ENCODE measurements around the gene TWSG1. TPM values are rescaled to one million over a fixed set of nuclear protein-coding genes. Genes with fewer than 3 reads are reported as not detected.
"Not testable (repeated sequence)": the region's sequence is repeated elsewhere in the genome, so short reads cannot be mapped to it uniquely, and the experiment has no call there.

The TWSG1 gene
- polyA plus RNA-seq, 4 donors = 2.4 to 20.6 (median 6.3) TPM

DNA sequence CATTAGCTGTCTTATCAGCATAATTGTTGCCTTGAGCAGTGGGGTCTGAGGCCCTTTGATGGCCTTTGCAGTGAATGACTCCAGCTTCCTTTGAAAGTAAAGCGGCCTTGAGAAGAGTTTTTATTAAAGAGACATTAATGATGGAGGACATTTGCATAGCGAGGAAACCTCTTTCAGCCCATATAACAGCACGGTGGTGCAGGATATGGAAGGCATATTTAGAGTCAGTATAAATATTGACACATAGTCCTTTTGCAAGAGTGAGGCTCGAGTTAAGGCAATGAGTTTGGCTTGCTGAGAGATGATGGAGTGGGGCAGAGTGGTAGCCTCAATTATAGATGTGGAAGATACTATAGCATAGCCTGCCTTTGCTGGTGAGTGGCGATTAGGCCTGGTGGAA is 89.7 kb downstream of the TWSG1 start:
- H3K36me3 ChIP-seq (ENCODE audit: control insufficient read depth in 3 of 3, insufficient read depth in 2 of 3, low read depth in 1 of 3, low read length in 3 of 3); H3K27ac ChIP-seq (ENCODE audit: low read depth in 1 of 3, low read length in 2 of 3); H3K27me3 ChIP-seq (ENCODE audit: control insufficient read depth in 3 of 3, insufficient read depth in 3 of 3, low read length in 3 of 3); FAIRE-seq; H3K4me3 ChIP-seq (ENCODE audit: low read depth in 1 of 3, low read length in 3 of 3); H3K4me1 ChIP-seq (ENCODE audit: control insufficient read depth in 3 of 3, insufficient read depth in 2 of 3, low read depth in 1 of 3, low read length in 2 of 3); DNase-seq: not testable (repeated sequence)
- WGBS, 3 donors = 82 to 87% (median 84%) methylated on average over 5 of the region's 5 CpGs
- H3K9me3 ChIP-seq (ENCODE audit: control insufficient read depth in 2 of 2, insufficient read depth in 1 of 2, low read depth in 1 of 2, low read length in 1 of 2) = peaks cover 0 to 12% of the 10 kb centered on the region in 2 donors

DNA sequence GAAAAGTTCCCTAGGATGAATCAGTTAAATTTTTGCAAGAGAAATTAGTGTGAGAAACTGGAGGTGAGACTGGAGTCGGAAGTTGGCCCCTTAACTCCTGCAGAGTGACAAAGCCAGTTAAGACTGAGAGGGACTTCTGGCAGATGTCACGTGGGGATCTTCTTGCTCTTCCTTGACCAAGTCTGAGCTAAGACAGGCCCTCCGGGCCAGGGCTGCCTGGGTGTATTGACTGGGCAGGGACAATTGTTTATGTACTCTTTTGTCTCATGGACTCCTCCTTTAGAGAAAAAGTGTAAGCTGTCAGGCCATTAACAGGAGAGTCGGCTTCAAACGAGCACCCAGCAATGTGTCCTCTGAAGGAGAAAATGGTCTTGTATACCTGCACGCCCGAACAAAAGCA is 92.2 kb downstream of the TWSG1 start:
- Histone ChIP-seq H3K27me3 (ENCODE audit: control insufficient read depth in 3 of 3, insufficient read depth in 3 of 3, low read length in 3 of 3) (no peaks in the 10 kb centered on the region), H3K36me3 (ENCODE audit: control insufficient read depth in 3 of 3, insufficient read depth in 2 of 3, low read depth in 1 of 3, low read length in 3 of 3) (no peaks in the 10 kb centered on the region), H3K4me1 (ENCODE audit: control insufficient read depth in 3 of 3, insufficient read depth in 2 of 3, low read depth in 1 of 3, low read length in 2 of 3) (no peaks in the 10 kb centered on the region), H3K4me3 (ENCODE audit: low read depth in 1 of 3, low read length in 3 of 3) (no peak overlapping the region), H3K9me3 (ENCODE audit: control insufficient read depth in 2 of 2, insufficient read depth in 1 of 2, low read depth in 1 of 2, low read length in 1 of 2) (peaks cover 0 to 12% of the 10 kb centered on the region in 2 donors), H3K27ac (ENCODE audit: low read depth in 1 of 3, low read length in 2 of 3) (no peak overlapping the region)
- 87 to 91% (median 89%) methylated on average over 7 of the region's 7 CpGs for WGBS, 3 donors
- DNase-seq (no peak), FAIRE-seq (no peak)

DNA sequence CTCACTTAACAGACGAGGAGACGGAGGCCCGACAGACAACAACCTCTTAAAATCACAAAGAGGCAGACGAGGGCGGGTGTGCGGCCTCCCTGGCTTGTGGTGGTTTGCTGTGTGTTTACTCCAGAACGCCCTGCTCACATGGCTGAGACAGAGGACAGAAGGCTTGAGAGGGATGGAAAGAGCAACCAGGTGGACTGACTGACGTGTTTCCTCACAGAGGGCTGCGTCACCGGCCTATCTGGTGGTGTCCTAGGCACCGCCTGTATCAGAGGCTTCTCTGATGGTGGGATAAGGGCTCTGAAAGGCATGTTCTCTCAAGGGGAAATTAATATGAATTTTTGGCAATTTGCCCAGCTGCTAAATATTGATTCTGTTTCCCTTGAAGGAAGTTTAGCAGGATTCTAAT is 93.7 kb downstream of the TWSG1 start:
- Histone ChIP-seq H3K4me3 (ENCODE audit: low read depth in 1 of 3, low read length in 3 of 3) (no peak overlapping the region), H3K4me1 (ENCODE audit: control insufficient read depth in 3 of 3, insufficient read depth in 2 of 3, low read depth in 1 of 3, low read length in 2 of 3) (no peaks in the 10 kb centered on the region), H3K27ac (ENCODE audit: low read depth in 1 of 3, low read length in 2 of 3) (no peak overlapping the region), H3K36me3 (ENCODE audit: control insufficient read depth in 3 of 3, insufficient read depth in 2 of 3, low read depth in 1 of 3, low read length in 3 of 3) (no peaks in the 10 kb centered on the region), H3K9me3 (ENCODE audit: control insufficient read depth in 2 of 2, insufficient read depth in 1 of 2, low read depth in 1 of 2, low read length in 1 of 2) (peaks cover 0 to 12% of the 10 kb centered on the region in 2 donors), H3K27me3 (ENCODE audit: control insufficient read depth in 3 of 3, insufficient read depth in 3 of 3, low read length in 3 of 3) (no peaks in the 10 kb centered on the region)
- DNase-seq (no peak), FAIRE-seq (no peak)
- WGBS, 3 donors = 80 to 82% (median 82%) methylated on average over 11 of the region's 11 CpGs

DNA sequence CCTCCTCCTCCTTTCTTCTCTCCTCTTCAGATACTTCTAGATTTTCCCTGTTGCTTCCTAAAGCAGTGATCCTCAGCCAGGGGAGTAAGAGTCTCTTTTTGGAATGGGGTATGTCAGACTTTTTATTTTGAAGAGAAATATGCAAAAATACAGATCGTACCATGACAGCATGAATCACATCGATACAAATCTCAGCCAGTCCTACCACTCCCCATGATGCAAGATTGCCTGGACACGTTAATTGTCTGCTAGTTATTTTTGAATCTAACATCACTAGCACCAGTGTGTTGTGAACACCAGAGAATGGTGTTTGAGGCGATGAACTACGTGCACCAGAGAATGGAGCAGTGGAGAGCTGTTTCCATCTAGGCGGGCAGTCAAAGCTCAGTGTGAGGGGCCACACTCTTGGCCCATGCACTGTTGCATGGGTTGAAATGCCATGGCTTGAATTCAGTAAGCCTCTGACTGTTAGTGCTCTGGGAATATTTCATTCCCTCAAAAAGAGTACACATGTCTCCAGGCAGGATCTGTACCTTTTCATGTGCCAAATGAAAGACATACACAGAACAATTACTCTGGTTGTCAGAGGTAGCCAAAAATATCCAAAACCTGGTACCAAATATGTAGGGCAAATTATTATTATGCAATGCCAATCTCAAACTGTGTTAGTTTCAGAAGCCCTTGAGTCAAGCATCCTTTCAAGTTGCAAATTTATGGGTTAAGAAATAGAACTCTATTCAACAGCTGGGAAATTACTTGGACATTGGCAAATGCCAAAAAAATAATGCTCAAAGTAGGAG is 94.5 kb downstream of the TWSG1 start:
- H3K4me3 ChIP-seq (ENCODE audit: low read depth in 1 of 3, low read length in 3 of 3) = no peak overlapping the region
- no peak for DNase-seq
- WGBS, 3 donors = 86 to 94% (median 94%) methylated on average over 6 of the region's 6 CpGs
- no peaks in the 10 kb centered on the region for H3K4me1 ChIP-seq (ENCODE audit: control insufficient read depth in 3 of 3, insufficient read depth in 2 of 3, low read depth in 1 of 3, low read length in 2 of 3)
- no peak overlapping the region for H3K27ac ChIP-seq (ENCODE audit: low read depth in 1 of 3, low read length in 2 of 3)
- H3K36me3 ChIP-seq (ENCODE audit: control insufficient read depth in 3 of 3, insufficient read depth in 2 of 3, low read depth in 1 of 3, low read length in 3 of 3) = no peaks in the 10 kb centered on the region
- no peaks in the 10 kb centered on the region for H3K27me3 ChIP-seq (ENCODE audit: control insufficient read depth in 3 of 3, insufficient read depth in 3 of 3, low read length in 3 of 3)
- FAIRE-seq = no peak
- H3K9me3 ChIP-seq (ENCODE audit: control insufficient read depth in 2 of 2, insufficient read depth in 1 of 2, low read depth in 1 of 2, low read length in 1 of 2) = peaks cover 0 to 9% of the 10 kb centered on the region in 2 donors

DNA sequence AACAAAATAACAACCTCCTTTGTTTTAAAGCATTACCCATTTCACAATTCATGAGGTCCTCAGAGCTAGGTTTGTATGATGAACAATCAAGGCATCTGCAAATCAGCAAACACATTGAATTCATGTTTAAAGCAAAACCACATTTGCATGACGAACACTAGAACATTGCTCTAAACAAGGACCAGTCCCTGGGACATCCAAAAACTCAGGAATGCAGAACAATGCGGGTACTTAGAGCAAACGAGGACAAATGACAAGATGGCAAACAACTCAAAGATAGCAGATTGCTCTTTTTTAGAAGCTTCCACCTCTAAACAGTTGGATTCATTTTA is 95.1 kb downstream of the TWSG1 start:
- Histone ChIP-seq H3K27me3 (ENCODE audit: control insufficient read depth in 3 of 3, insufficient read depth in 3 of 3, low read length in 3 of 3) (no peaks in the 10 kb centered on the region), H3K4me1 (ENCODE audit: control insufficient read depth in 3 of 3, insufficient read depth in 2 of 3, low read depth in 1 of 3, low read length in 2 of 3) (no peaks in the 10 kb centered on the region), H3K36me3 (ENCODE audit: control insufficient read depth in 3 of 3, insufficient read depth in 2 of 3, low read depth in 1 of 3, low read length in 3 of 3) (no peaks in the 10 kb centered on the region), H3K27ac (ENCODE audit: low read depth in 1 of 3, low read length in 2 of 3) (no peak overlapping the region), H3K9me3 (ENCODE audit: control insufficient read depth in 2 of 2, insufficient read depth in 1 of 2, low read depth in 1 of 2, low read length in 1 of 2) (peaks cover 0 to 4% of the 10 kb centered on the region in 2 donors), H3K4me3 (ENCODE audit: low read depth in 1 of 3, low read length in 3 of 3) (no peak overlapping the region)
- FAIRE-seq (no peak), DNase-seq (no peak)
- WGBS, 3 donors = 24 to 45% (median 29%) methylated on average over 3 of the region's 3 CpGs

DNA sequence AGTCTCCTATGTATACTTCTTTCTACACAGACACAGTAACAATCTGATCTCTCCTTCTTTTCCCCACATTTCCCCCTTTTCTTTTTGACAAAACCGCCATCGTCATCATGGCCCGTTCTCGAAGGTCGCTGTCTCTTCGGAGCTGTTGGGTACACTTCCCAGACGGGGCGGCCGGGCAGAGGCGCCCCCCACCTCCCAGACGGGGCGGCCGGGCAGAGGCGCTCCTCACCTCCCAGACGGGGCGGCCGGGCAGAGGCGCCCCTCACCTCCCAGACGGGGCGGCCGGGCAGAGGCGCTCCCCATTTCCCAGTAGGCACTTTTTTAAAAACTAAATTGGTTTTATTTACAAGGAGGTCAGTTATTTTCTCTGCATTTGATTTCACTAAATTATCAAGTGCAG is 95.7 kb downstream of the TWSG1 start:
- DNase-seq; H3K9me3 ChIP-seq (ENCODE audit: control insufficient read depth in 2 of 2, insufficient read depth in 1 of 2, low read depth in 1 of 2, low read length in 1 of 2); H3K27ac ChIP-seq (ENCODE audit: low read depth in 1 of 3, low read length in 2 of 3); H3K36me3 ChIP-seq (ENCODE audit: control insufficient read depth in 3 of 3, insufficient read depth in 2 of 3, low read depth in 1 of 3, low read length in 3 of 3); H3K4me3 ChIP-seq (ENCODE audit: low read depth in 1 of 3, low read length in 3 of 3); H3K4me1 ChIP-seq (ENCODE audit: control insufficient read depth in 3 of 3, insufficient read depth in 2 of 3, low read depth in 1 of 3, low read length in 2 of 3); FAIRE-seq; H3K27me3 ChIP-seq (ENCODE audit: control insufficient read depth in 3 of 3, insufficient read depth in 3 of 3, low read length in 3 of 3): not testable (repeated sequence)
- 89 to 96% (median 93%) methylated on average over 19 to 22 of the region's 22 CpGs for WGBS, 3 donors

DNA sequence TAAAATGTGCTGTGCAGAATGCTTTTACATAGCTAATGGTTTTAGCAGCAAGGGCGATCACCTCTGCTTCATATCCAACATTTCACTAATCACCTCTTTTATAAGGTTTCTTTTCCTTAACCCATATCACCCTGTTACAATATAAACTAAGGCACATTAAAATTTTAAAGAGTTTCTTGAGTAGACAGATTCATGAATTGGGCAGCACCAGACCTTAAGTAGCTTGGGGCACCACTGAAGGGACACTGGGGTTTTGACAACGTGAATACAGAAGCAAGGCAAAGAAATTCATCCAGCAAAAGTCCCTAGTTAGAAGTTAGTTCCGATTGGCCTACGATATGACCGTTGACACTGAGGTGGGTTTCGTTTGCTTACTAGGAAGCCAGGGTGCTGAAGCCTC is 96.7 kb downstream of the TWSG1 start:
- H3K4me1 ChIP-seq (ENCODE audit: control insufficient read depth in 3 of 3, insufficient read depth in 2 of 3, low read depth in 1 of 3, low read length in 2 of 3) = no peaks in the 10 kb centered on the region
- no peaks in the 10 kb centered on the region for H3K27me3 ChIP-seq (ENCODE audit: control insufficient read depth in 3 of 3, insufficient read depth in 3 of 3, low read length in 3 of 3)
- H3K27ac ChIP-seq (ENCODE audit: low read depth in 1 of 3, low read length in 2 of 3) = no peak overlapping the region
- H3K9me3 ChIP-seq (ENCODE audit: control insufficient read depth in 2 of 2, insufficient read depth in 1 of 2, low read depth in 1 of 2, low read length in 1 of 2) = no peaks in the 10 kb centered on the region
- H3K36me3 ChIP-seq (ENCODE audit: control insufficient read depth in 3 of 3, insufficient read depth in 2 of 3, low read depth in 1 of 3, low read length in 3 of 3) = no peaks in the 10 kb centered on the region
- no peak overlapping the region for H3K4me3 ChIP-seq (ENCODE audit: low read depth in 1 of 3, low read length in 3 of 3)
- WGBS, 3 donors = 81 to 91% (median 90%) methylated on average over 6 of the region's 6 CpGs
- FAIRE-seq (no peak), DNase-seq (no peak)

DNA sequence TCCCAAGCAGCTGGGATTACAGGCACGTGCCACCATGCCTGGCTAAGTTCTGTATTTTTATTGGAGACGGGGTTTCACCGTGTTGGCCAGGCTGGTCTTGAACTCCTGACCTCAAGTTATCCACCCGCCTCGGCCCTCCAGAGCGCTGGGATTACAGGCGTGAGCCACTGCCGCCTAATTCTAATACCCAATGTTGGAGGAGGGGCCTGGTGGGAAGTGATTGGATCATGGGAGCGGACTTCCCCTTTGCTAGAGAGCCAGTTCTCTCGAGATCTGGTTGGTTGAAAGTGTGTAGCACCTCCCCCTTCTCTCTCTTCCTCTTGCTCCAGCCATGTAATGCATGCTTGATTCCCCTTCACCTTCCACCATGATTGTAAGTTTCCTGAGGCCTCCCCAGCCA is 98.5 kb downstream of the TWSG1 start:
- peak overlapping the region in 1 of 3 donors; percentile 33 for H3K27ac ChIP-seq (ENCODE audit: low read depth in 1 of 3, low read length in 2 of 3)
- not testable (repeated sequence) for H3K9me3 ChIP-seq (ENCODE audit: control insufficient read depth in 2 of 2, insufficient read depth in 1 of 2, low read depth in 1 of 2, low read length in 1 of 2); DNase-seq; FAIRE-seq; H3K4me1 ChIP-seq (ENCODE audit: control insufficient read depth in 3 of 3, insufficient read depth in 2 of 3, low read depth in 1 of 3, low read length in 2 of 3); H3K27me3 ChIP-seq (ENCODE audit: control insufficient read depth in 3 of 3, insufficient read depth in 3 of 3, low read length in 3 of 3); H3K36me3 ChIP-seq (ENCODE audit: control insufficient read depth in 3 of 3, insufficient read depth in 2 of 3, low read depth in 1 of 3, low read length in 3 of 3); H3K4me3 ChIP-seq (ENCODE audit: low read depth in 1 of 3, low read length in 3 of 3)
- 88 to 95% (median 88%) methylated on average over 10 of the region's 10 CpGs for WGBS, 3 donors

DNA sequence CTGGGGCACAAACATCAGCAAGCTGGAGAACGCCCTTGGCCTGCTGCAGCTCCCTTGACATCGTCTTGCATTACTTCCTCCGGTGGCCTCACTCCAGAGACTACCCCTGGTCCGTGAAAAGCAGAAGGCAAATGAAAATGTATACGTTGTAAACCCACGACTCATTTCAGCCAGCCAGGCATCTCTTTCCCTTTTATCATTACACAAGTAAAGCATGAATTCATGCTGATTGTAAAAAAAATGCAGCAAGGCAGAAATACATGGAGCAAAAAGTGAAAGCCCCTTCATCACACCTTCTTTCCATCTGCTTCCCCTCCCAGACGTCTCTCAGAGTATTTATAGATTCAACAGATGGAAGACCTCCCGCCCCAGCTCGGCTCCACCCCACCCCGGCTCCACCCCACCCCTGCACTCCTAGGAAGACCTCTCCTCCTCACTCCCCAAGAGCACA is 99.1 kb downstream of the TWSG1 start:
- no peaks in the 10 kb centered on the region for H3K4me1 ChIP-seq (ENCODE audit: control insufficient read depth in 3 of 3, insufficient read depth in 2 of 3, low read depth in 1 of 3, low read length in 2 of 3)
- no peaks in the 10 kb centered on the region for H3K36me3 ChIP-seq (ENCODE audit: control insufficient read depth in 3 of 3, insufficient read depth in 2 of 3, low read depth in 1 of 3, low read length in 3 of 3)
- DNase-seq (peak in 1 of 2 donors; percentile 8), FAIRE-seq (no peak)
- H3K27me3 ChIP-seq (ENCODE audit: control insufficient read depth in 3 of 3, insufficient read depth in 3 of 3, low read length in 3 of 3) = no peaks in the 10 kb centered on the region
- no peak overlapping the region for H3K4me3 ChIP-seq (ENCODE audit: low read depth in 1 of 3, low read length in 3 of 3)
- no peaks in the 10 kb centered on the region for H3K9me3 ChIP-seq (ENCODE audit: control insufficient read depth in 2 of 2, insufficient read depth in 1 of 2, low read depth in 1 of 2, low read length in 1 of 2)
- 24 to 66% (median 50%) methylated on average over 10 of the region's 10 CpGs for WGBS, 3 donors
- peak overlapping the region in 1 of 3 donors; percentile 33 for H3K27ac ChIP-seq (ENCODE audit: low read depth in 1 of 3, low read length in 2 of 3)

Measured in small intestine (tissue), 7 donors.